GM23338 (cell line): Measurements from ENCODE around the gene GJC1. TPM values are rescaled to one million over a fixed set of nuclear protein-coding genes. Genes with fewer than 3 reads are reported as not detected.

ENCODE experiments used
- ATAC-seq: fragments of 200-7000 bp; cut with Tn5 transposase; 3 replicates; pipeline ENCODE4 v1.9.1; 2020
- DNase-seq: peaks from one replicate; pipeline ENCODE4 v3.0.0-alpha.2; 2015; ENCODE audit warnings: low spot score
- H2AFZ ChIP-seq: fragments of 200-600 bp; sonication (generic); 2 replicates; pipeline ENCODE4 v1.8.0; 2016; ENCODE audit warnings: antibody characterized with exemption, mild to moderate bottlenecking, moderate library complexity
- H3F3A ChIP-seq: fragments of 200-600 bp; sonication (generic); replicated peaks from 2 replicates; pipeline ENCODE4 v1.8.0; 2017; ENCODE audit warnings: antibody characterized with exemption, mixed run types, low read depth
- H3K27ac ChIP-seq: fragments of 200-600 bp; sonication (generic); 2 replicates; pipeline ENCODE4 v1.6.1; 2016; ENCODE audit warnings: low read depth
- H3K27me3 ChIP-seq: fragments of 200-600 bp; sonication (generic); 2 replicates; pipeline ENCODE4 v1.8.0; 2016; ENCODE audit warnings: mild to moderate bottlenecking, mixed run types, moderate library complexity; ENCODE audit not compliant: insufficient read depth
- H3K36me3 ChIP-seq: fragments of 200-600 bp; sonication (generic); 2 replicates; pipeline ENCODE4 v1.8.0; 2016; ENCODE audit warnings: mild to moderate bottlenecking; ENCODE audit not compliant: insufficient read depth
- H3K4me1 ChIP-seq: fragments of 200-600 bp; sonication (generic); 2 replicates; pipeline ENCODE4 v1.8.0; 2016; ENCODE audit warnings: mild to moderate bottlenecking, moderate library complexity; ENCODE audit not compliant: insufficient read depth
- H3K4me2 ChIP-seq: fragments of 200-600 bp; sonication (generic); 2 replicates; pipeline ENCODE4 v1.7.1; 2017; ENCODE audit warnings: mixed run types
- H3K4me3 ChIP-seq: fragments of 200-600 bp; sonication (generic); 2 replicates; pipeline ENCODE4 v1.6.1; 2016; ENCODE audit warnings: mixed run types
- H3K79me2 ChIP-seq: fragments of 200-600 bp; sonication (generic); replicated peaks from 2 replicates; pipeline ENCODE4 v1.8.0; 2017; ENCODE audit warnings: mild to moderate bottlenecking; ENCODE audit not compliant: insufficient read depth
- H3K9me2 ChIP-seq: fragments of 200-600 bp; sonication (generic); 2 replicates; pipeline ENCODE4 v1.8.0; 2017; ENCODE audit not compliant: insufficient read depth
- H4K20me1 ChIP-seq: fragments of 200-600 bp; sonication (generic); replicated peaks from 2 replicates; pipeline ENCODE4 v1.8.0; 2017; ENCODE audit warnings: mild to moderate bottlenecking; ENCODE audit not compliant: insufficient read depth
- H3K27ac Mint-ChIP-seq: 2 replicates; pipeline ENCODE4 v1.8.0; 2020; ENCODE audit warnings: inconsistent platforms, mild to moderate bottlenecking, moderate library complexity, mixed read lengths
- H3K27me3 Mint-ChIP-seq: 3 replicates; pipeline ENCODE4 v1.8.0; 2022; ENCODE audit warnings: low read depth, mild to moderate bottlenecking, moderate library complexity, mixed read lengths, inconsistent platforms; ENCODE audit not compliant: insufficient read depth, poor library complexity
- H3K36me3 Mint-ChIP-seq: 3 replicates; pipeline ENCODE4 v1.8.0; 2021; ENCODE audit warnings: low read depth, mild to moderate bottlenecking, inconsistent platforms, moderate library complexity, mixed read lengths
- H3K4me1 Mint-ChIP-seq: 3 replicates; pipeline ENCODE4 v1.8.0; 2020; ENCODE audit warnings: mild to moderate bottlenecking, inconsistent platforms, mixed read lengths
- H3K4me3 Mint-ChIP-seq: 3 replicates; pipeline ENCODE4 v1.8.0; 2021; ENCODE audit warnings: moderate library complexity, mild to moderate bottlenecking, inconsistent platforms, mixed read lengths
- H3K9me3 Mint-ChIP-seq: 3 replicates; pipeline ENCODE4 v1.8.0; 2020; ENCODE audit warnings: moderate library complexity, mild to moderate bottlenecking, inconsistent platforms, mixed read lengths
- CREB1 ChIP-seq: fragments of 250-450 bp; sonication (Bioruptor Pico); IDR thresholded peaks from 2 replicates; pipeline ENCODE4 v1.5.0; 2020; ENCODE audit warnings: low read depth, mild to moderate bottlenecking, moderate library complexity
- EZH2 ChIP-seq: fragments of 200-600 bp; sonication (generic); IDR thresholded peaks from one replicate; pipeline ENCODE4 v1.8.0; 2017; ENCODE audit warnings: antibody characterized with exemption, mild to moderate bottlenecking, low read depth; ENCODE audit not compliant: unreplicated experiment
- EZH2phosphoT487 ChIP-seq: fragments of 200-600 bp; sonication (generic); IDR thresholded peaks from one replicate; pipeline ENCODE4 v1.8.1; 2018; ENCODE audit warnings: antibody characterized with exemption; ENCODE audit not compliant: unreplicated experiment
- JUNB ChIP-seq: IDR thresholded peaks from one replicate; pipeline ENCODE4 v1.6.1; 2016; ENCODE audit warnings: antibody characterized with exemption; ENCODE audit not compliant: unreplicated experiment
- NANOG ChIP-seq: IDR thresholded peaks from 2 replicates; pipeline ENCODE4 v1.6.1; 2016; ENCODE audit warnings: antibody characterized with exemption, borderline replicate concordance
- STAT1 ChIP-seq: IDR thresholded peaks from one replicate; pipeline ENCODE4 v1.6.1; 2016; ENCODE audit warnings: antibody characterized with exemption; ENCODE audit not compliant: unreplicated experiment
- ZNF114 ChIP-seq: fragments of 250-450 bp; sonication (Bioruptor Pico); IDR thresholded peaks from 2 replicates; pipeline ENCODE4 v1.5.0; 2020; ENCODE audit warnings: mild to moderate bottlenecking, moderate library complexity
- ZNF331 ChIP-seq: fragments of 250-450 bp; sonication (Bioruptor Pico); IDR thresholded peaks from 2 replicates; pipeline ENCODE4 v1.5.0; 2020; ENCODE audit warnings: low read depth, mild to moderate bottlenecking, moderate library complexity
- long read RNA-seq: library from polyadenylated mRNA; unstranded; transcript quantifications from one replicate; pipeline ENCODE4 v2.0.0, GENCODE V29; 2020; ENCODE audit not compliant: unreplicated experiment
- polyA plus RNA-seq: library from polyadenylated mRNA; unstranded; fragments of >200 nt; fragmentation: Nextera tagmentation; extraction: Ambion mirVana; gene quantifications from 2 replicates; pipeline ENCODE4 v1.2.1, GENCODE V29; 2016
- total RNA-seq: library from RNA; depleted of rRNA; stranded (reverse); fragments of >200 nt; shearing (Covaris generic); gene quantifications from 2 replicates; pipeline ENCODE4 v1.2.3, GENCODE V29; 2014; rRNA removed
- TF ChIP-seq, protein P1 (sequence below): IDR thresholded peaks from 2 replicates; pipeline ENCODE4 v1.6.1; 2016; ENCODE audit warnings: antibody characterized with exemption
- TF ChIP-seq, protein P2 (sequence below): fragments of 250-450 bp; sonication (Bioruptor Pico); IDR thresholded peaks from 2 replicates; pipeline ENCODE4 v1.5.0; 2020; ENCODE audit warnings: mild to moderate bottlenecking, moderate library complexity

GJC1 gene
- total RNA-seq = 87.8 and 99.2 TPM in 2 replicates
- 32.0 and 34.7 TPM in 2 replicates for polyA plus RNA-seq
- long read RNA-seq, full-length matches to known transcripts = 8 of 17 reads
- long read RNA-seq, partial matches to known transcripts = 1 of 17 reads
- long read RNA-seq, other reads (novel, unspliced or antisense) = 8 of 17 reads

DNA sequence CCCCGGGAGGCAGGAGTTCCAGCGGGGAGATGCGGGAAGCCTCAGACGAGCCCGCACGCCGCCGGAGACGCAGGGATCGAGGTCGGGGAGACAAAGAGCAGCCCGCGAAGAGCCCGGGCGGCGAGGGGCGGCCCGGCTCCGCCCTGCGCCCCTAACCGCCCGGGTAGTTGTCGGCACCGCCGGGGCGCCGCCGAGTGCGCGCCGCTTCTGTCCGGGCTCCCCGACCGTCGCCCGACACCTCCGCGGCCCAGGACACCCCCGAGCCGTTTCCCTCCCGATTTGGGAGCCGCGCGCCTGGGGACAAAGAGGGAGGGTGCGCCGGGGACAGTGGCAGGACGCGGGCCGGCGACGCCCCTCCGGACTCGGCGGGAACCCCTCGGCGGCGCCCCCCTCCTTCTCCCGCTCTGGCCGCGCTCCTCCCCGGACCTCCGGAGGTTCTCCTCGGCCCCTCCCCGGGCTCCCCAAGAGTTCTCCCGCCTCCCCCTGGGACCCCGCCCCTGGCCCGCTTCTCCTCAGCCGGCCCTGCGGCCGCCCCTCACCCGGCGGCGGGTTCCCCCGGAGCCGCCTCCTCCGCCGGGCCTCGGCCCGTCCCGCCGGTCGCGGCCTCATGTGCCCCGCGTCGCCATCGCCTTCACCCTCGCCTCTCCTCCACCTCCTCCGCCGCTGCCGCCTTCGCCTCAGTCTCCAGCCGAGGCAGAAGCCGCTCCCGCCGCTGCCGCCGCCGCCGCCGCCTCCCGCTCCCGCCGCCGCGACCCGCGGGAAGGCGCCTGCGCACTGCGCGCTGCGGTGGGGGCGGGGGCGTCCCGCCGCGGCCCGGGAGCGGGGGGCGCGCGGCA is at the start of gene GJC1:
Gene GJC1, minus strand, starts transcription at position 765 of the 836 bp plus-strand sequence. CDS start 24,470 bp downstream, outside the sequence.
- Mint-ChIP-seq H3K9me3 (peaks cover 2% of the 10 kb centered on the region; the same call in 1 of the 3 replicates), H3K4me3 (peak within 1 kb of the TSS; percentile 96), H3K36me3 (peaks cover 11% of the 10 kb centered on the region; the same call in 2 of the 3 replicates), H3K27ac (peak within 1 kb of the TSS; percentile 96), H3K27me3 (peaks cover 16% of the 10 kb centered on the region), H3K4me1 (peaks cover 28% of the 10 kb centered on the region)
- peaks cover 36% of the 10 kb centered on the region for H4K20me1 ChIP-seq
- no peaks in the 10 kb centered on the region for H3K9me2 ChIP-seq
- peak; percentile 69 for ATAC-seq
- peak within 1 kb of the TSS; percentile 91 for H3K27ac ChIP-seq
- peaks cover 47% of the 10 kb centered on the region for H3K79me2 ChIP-seq
- no peaks in the 10 kb centered on the region for H3K27me3 ChIP-seq
- peak within 1 kb of the TSS; percentile 75 for H3K4me3 ChIP-seq
- DNase-seq = peak; percentile 85
- peaks cover 6% of the 10 kb centered on the region; the same call in 1 of the 2 replicates for H3F3A ChIP-seq
- H3K4me1 ChIP-seq = peaks cover 36% of the 10 kb centered on the region
- TF ChIP-seq STAT1 (no peak), EZH2phosphoT487 (no peak), EZH2 (no peak), ZNF114 (CRISPR knock-in tag) (no peak), JUNB (no peak)
- no peaks in the 10 kb centered on the region for H3K36me3 ChIP-seq
- H3K4me2 ChIP-seq = peak within 1 kb of the TSS; percentile 80
- H2AFZ ChIP-seq = no peak within 1 kb of the TSS

GRCh38 chr17:44879376-44879775 is 49.3 kb upstream of the GJC1 start:
- Mint-ChIP-seq H3K4me3 (no peak overlapping the region), H3K4me1 (no peaks in the 10 kb centered on the region), H3K27ac (no peak overlapping the region), H3K9me3 (no peaks in the 10 kb centered on the region), H3K27me3 (peaks cover 3% of the 10 kb centered on the region), H3K36me3 (peaks cover 79% of the 10 kb centered on the region)
- Histone ChIP-seq H3K27ac (no peak overlapping the region), H4K20me1 (peaks cover 8% of the 10 kb centered on the region), H3F3A (peaks cover 22% of the 10 kb centered on the region; the same call in 1 of the 2 replicates), H3K4me3 (no peak overlapping the region), H3K9me2 (no peaks in the 10 kb centered on the region), H3K79me2 (no peaks in the 10 kb centered on the region; the same call in 1 of the 2 replicates), H3K4me1 (no peaks in the 10 kb centered on the region), H3K27me3 (no peaks in the 10 kb centered on the region), H2AFZ (no peak overlapping the region), H3K36me3 (peaks cover 77% of the 10 kb centered on the region), H3K4me2 (no peak overlapping the region)
- TF ChIP-seq ZNF114 (CRISPR knock-in tag) (no peak), JUNB (no peak), ZNF331 (no peak), EZH2 (no peak), STAT1 (no peak), CREB1 (no peak), NANOG (no peak), EZH2phosphoT487 (no peak)
- TF ChIP-seq, protein P1, sequence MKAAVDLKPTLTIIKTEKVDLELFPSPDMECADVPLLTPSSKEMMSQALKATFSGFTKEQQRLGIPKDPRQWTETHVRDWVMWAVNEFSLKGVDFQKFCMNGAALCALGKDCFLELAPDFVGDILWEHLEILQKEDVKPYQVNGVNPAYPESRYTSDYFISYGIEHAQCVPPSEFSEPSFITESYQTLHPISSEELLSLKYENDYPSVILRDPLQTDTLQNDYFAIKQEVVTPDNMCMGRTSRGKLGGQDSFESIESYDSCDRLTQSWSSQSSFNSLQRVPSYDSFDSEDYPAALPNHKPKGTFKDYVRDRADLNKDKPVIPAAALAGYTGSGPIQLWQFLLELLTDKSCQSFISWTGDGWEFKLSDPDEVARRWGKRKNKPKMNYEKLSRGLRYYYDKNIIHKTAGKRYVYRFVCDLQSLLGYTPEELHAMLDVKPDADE = no peak
- TF ChIP-seq, protein P2, sequence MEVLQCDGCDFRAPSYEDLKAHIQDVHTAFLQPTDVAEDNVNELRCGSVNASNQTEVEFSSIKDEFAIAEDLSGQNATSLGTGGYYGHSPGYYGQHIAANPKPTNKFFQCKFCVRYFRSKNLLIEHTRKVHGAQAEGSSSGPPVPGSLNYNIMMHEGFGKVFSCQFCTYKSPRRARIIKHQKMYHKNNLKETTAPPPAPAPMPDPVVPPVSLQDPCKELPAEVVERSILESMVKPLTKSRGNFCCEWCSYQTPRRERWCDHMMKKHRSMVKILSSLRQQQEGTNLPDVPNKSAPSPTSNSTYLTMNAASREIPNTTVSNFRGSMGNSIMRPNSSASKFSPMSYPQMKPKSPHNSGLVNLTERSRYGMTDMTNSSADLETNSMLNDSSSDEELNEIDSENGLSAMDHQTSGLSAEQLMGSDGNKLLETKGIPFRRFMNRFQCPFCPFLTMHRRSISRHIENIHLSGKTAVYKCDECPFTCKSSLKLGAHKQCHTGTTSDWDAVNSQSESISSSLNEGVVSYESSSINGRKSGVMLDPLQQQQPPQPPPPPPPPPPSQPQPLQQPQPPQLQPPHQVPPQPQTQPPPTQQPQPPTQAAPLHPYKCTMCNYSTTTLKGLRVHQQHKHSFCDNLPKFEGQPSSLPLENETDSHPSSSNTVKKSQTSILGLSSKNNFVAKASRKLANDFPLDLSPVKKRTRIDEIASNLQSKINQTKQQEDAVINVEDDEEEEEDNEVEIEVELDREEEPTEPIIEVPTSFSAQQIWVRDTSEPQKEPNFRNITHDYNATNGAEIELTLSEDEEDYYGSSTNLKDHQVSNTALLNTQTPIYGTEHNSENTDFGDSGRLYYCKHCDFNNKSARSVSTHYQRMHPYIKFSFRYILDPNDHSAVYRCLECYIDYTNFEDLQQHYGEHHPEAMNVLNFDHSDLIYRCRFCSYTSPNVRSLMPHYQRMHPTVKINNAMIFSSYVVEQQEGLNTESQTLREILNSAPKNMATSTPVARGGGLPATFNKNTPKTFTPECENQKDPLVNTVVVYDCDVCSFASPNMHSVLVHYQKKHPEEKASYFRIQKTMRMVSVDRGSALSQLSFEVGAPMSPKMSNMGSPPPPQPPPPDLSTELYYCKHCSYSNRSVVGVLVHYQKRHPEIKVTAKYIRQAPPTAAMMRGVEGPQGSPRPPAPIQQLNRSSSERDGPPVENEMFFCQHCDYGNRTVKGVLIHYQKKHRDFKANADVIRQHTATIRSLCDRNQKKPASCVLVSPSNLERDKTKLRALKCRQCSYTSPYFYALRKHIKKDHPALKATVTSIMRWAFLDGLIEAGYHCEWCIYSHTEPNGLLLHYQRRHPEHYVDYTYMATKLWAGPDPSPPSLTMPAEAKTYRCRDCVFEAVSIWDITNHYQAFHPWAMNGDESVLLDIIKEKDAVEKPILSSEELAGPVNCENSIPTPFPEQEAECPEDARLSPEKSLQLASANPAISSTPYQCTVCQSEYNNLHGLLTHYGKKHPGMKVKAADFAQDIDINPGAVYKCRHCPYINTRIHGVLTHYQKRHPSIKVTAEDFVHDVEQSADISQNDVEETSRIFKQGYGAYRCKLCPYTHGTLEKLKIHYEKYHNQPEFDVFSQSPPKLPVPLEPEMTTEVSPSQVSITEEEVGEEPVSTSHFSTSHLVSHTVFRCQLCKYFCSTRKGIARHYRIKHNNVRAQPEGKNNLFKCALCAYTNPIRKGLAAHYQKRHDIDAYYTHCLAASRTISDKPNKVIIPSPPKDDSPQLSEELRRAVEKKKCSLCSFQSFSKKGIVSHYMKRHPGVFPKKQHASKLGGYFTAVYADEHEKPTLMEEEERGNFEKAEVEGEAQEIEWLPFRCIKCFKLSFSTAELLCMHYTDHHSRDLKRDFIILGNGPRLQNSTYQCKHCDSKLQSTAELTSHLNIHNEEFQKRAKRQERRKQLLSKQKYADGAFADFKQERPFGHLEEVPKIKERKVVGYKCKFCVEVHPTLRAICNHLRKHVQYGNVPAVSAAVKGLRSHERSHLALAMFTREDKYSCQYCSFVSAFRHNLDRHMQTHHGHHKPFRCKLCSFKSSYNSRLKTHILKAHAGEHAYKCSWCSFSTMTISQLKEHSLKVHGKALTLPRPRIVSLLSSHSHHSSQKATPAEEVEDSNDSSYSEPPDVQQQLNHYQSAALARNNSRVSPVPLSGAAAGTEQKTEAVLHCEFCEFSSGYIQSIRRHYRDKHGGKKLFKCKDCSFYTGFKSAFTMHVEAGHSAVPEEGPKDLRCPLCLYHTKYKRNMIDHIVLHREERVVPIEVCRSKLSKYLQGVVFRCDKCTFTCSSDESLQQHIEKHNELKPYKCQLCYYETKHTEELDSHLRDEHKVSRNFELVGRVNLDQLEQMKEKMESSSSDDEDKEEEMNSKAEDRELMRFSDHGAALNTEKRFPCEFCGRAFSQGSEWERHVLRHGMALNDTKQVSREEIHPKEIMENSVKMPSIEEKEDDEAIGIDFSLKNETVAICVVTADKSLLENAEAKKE (CRISPR knock-in tag) = no peak
- no peak for ATAC-seq
- no peak for DNase-seq
